ENCODE results near the gene NPL. TPM values are rescaled to one million over a fixed set of nuclear protein-coding genes. Genes with fewer than 3 reads are reported as not detected.

Gene NPL
- polyA plus RNA-seq, 1 donor (not counting 4 experiments of a cell fraction or from before 2014, with no cell fraction given): 9.0 TPM

- Histone ChIP-seq H3K4me2 (ENCODE audit: control insufficient read depth, extremely low read depth, insufficient read depth, low read depth, low read length) (no peak overlapping the region), H2AFZ (ENCODE audit: control insufficient read depth, low read length) (no peak overlapping the region), H4K20me1 (ENCODE audit: control insufficient read depth, extremely low read depth, insufficient read depth, low read length) (peaks cover 30% of the 10 kb centered on the region), H3K9me3 (ENCODE audit: control insufficient read depth, low read depth, low read length) (no peaks in the 10 kb centered on the region), H3K79me2 (ENCODE audit: control insufficient read depth, insufficient read depth, low read length) (peaks cover 89% of the 10 kb centered on the region), H3K4me3 (ENCODE audit: control insufficient read depth in 2 of 3, extremely low read depth in 1 of 3, insufficient read depth in 2 of 3, low read depth in 1 of 3, low read length in 3 of 3) (no peak overlapping the region), H3K27ac (ENCODE audit: control insufficient read depth, insufficient read depth, low read length) (no peak overlapping the region), H3K27me3 (ENCODE audit: control insufficient read depth, extremely low read depth, insufficient read depth, low read length) (no peaks in the 10 kb centered on the region), H3K4me1 (ENCODE audit: control insufficient read depth, extremely low read depth, insufficient read depth, low read length) (no peaks in the 10 kb centered on the region), H3K9ac (ENCODE audit: control insufficient read depth, extremely low read depth, insufficient read depth, low read length) (no peak overlapping the region), H3K9me1 (ENCODE audit: control insufficient read depth, extremely low read depth, insufficient read depth, low read length) (no peaks in the 10 kb centered on the region), H3K36me3 (ENCODE audit: control insufficient read depth in 2 of 2, extremely low read depth in 1 of 2, insufficient read depth in 2 of 2, low read length in 2 of 2) (peaks cover 33 to 80% of the 10 kb centered on the region in 2 experiments)
- FAIRE-seq: no peak
- DNase-seq (ENCODE audit: low read depth, low spot score): no peak
- dilution Hi-C loops (cut with MboI; ENCODE audit: extremely low pct_ligation_motif_present, low sequenced_read_pairs): no loop called here
- TF ChIP-seq CTCF (optimal IDR thresholded peaks at IDR 0.05 in 1 of 3, IDR thresholded peaks at IDR 0.05 in 1 of 3, conservative IDR thresholded peaks at IDR 0.05 in 1 of 3; ENCODE audit: extremely low read depth in 1 of 3, insufficient read depth in 2 of 3, low read length in 3 of 3): no peak
- TF ChIP-seq EZH2 (IDR thresholded peaks at IDR 0.05; ENCODE audit: low read length): no peak
These were observed 60.7 kb downstream of the NPL start for GRCh38 chr1:182850319-182850718.

DNA sequence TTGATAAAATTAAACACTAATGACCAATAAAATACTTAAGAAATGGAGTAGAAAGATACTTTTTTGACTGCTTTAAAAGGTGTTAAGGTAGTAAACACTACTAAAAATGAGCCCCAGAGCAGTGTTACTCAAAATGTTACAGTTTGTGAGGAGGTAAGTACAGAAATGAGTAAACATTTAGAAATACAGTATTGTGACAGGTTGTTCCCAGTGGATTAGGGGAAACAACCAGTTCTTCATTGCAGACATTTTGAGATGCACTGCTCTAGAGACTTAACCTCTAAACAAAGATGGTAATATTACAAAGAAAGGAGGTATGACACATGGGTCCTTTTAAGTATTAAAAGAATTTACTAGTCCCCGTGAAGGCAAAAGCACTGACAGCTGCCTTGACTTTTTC, 62.3 kb downstream of the NPL start:
- Histone ChIP-seq H3K9me3 (ENCODE audit: control insufficient read depth, low read depth, low read length) (no peaks in the 10 kb centered on the region), H3K4me1 (ENCODE audit: control insufficient read depth, extremely low read depth, insufficient read depth, low read length) (no peaks in the 10 kb centered on the region), H3K36me3 (ENCODE audit: control insufficient read depth in 2 of 2, extremely low read depth in 1 of 2, insufficient read depth in 2 of 2, low read length in 2 of 2) (peaks cover 33 to 79% of the 10 kb centered on the region in 2 experiments), H3K9ac (ENCODE audit: control insufficient read depth, extremely low read depth, insufficient read depth, low read length) (no peak overlapping the region), H4K20me1 (ENCODE audit: control insufficient read depth, extremely low read depth, insufficient read depth, low read length) (peaks cover 23% of the 10 kb centered on the region), H3K79me2 (ENCODE audit: control insufficient read depth, insufficient read depth, low read length) (peaks cover 76% of the 10 kb centered on the region), H3K4me3 (ENCODE audit: control insufficient read depth in 2 of 3, extremely low read depth in 1 of 3, insufficient read depth in 2 of 3, low read depth in 1 of 3, low read length in 3 of 3) (no peak overlapping the region), H3K27me3 (ENCODE audit: control insufficient read depth, extremely low read depth, insufficient read depth, low read length) (no peaks in the 10 kb centered on the region), H3K4me2 (ENCODE audit: control insufficient read depth, extremely low read depth, insufficient read depth, low read depth, low read length) (no peak overlapping the region), H2AFZ (ENCODE audit: control insufficient read depth, low read length) (no peak overlapping the region), H3K27ac (ENCODE audit: control insufficient read depth, insufficient read depth, low read length) (no peak overlapping the region), H3K9me1 (ENCODE audit: control insufficient read depth, extremely low read depth, insufficient read depth, low read length) (no peaks in the 10 kb centered on the region)
- dilution Hi-C loops (cut with MboI; ENCODE audit: extremely low pct_ligation_motif_present, low sequenced_read_pairs): no loop called here
- FAIRE-seq (no peak), DNase-seq (ENCODE audit: low read depth, low spot score) (no peak)
- TF ChIP-seq CTCF (optimal IDR thresholded peaks at IDR 0.05 in 1 of 3, IDR thresholded peaks at IDR 0.05 in 1 of 3, conservative IDR thresholded peaks at IDR 0.05 in 1 of 3; ENCODE audit: extremely low read depth in 1 of 3, insufficient read depth in 2 of 3, low read length in 3 of 3): no peak
- TF ChIP-seq EZH2 (IDR thresholded peaks at IDR 0.05; ENCODE audit: low read length): no peak

Data from keratinocyte (primary cell).